ENCODE measurements around the gene DCAF5.

- TF ChIP-seq POLR2A (IDR thresholded peaks at IDR 0.05) (no peak), EP300 (IDR thresholded peaks at IDR 0.05) (no peak)
- TF ChIP-seq, protein P1, sequence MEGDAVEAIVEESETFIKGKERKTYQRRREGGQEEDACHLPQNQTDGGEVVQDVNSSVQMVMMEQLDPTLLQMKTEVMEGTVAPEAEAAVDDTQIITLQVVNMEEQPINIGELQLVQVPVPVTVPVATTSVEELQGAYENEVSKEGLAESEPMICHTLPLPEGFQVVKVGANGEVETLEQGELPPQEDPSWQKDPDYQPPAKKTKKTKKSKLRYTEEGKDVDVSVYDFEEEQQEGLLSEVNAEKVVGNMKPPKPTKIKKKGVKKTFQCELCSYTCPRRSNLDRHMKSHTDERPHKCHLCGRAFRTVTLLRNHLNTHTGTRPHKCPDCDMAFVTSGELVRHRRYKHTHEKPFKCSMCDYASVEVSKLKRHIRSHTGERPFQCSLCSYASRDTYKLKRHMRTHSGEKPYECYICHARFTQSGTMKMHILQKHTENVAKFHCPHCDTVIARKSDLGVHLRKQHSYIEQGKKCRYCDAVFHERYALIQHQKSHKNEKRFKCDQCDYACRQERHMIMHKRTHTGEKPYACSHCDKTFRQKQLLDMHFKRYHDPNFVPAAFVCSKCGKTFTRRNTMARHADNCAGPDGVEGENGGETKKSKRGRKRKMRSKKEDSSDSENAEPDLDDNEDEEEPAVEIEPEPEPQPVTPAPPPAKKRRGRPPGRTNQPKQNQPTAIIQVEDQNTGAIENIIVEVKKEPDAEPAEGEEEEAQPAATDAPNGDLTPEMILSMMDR (IDR thresholded peaks at IDR 0.05): no peak
Measured at GRCh38 chr14:69133206-69134125, 19.5 kb downstream of the DCAF5 start.

Measured in tibial nerve (tissue), 4 donors.